H1 (cell line): Measurements from ENCODE around the gene PRSS38. TPM values are rescaled to one million over a fixed set of nuclear protein-coding genes. Genes with fewer than 3 reads are reported as not detected.

Experiments
- CHD1 ChIP-seq: IDR thresholded peaks from 2 replicates; pipeline ENCODE4 v1.6.1; 2012; ENCODE audit warnings: low read depth, low read length, improper control_type of control experiment
- TBP ChIP-seq: IDR thresholded peaks from 2 replicates; pipeline ENCODE4 v1.6.1; 2011; ENCODE audit warnings: low read depth, low read length, improper control_type of control experiment
- polyA plus RNA-seq, 7 experiments: library from polyadenylated mRNA; depleted of rRNA in 3 of 7; stranded (reverse) in 5 of 7; unstranded in 2 of 7; fragments of >200 nt in 5 of 7; fragments of 200-250 nt in 2 of 7; gene quantifications; 1 replicate in 5 of 7; 2 replicates in 1 of 7; 4 replicates in 1 of 7; pipeline versions ENCODE4 v1.2.1 to v1.2.3, GENCODE V29; 2011 to 2013; ENCODE audit warnings: missing spikeins in 2 of 7, mixed read lengths in 2 of 7
- total RNA-seq: library from RNA; stranded (reverse); fragmentation: NEBNext Ultra II Directional; extraction: Animal tissue kit (Norgen Biotek cat#: 25700); gene quantifications from 2 replicates; pipeline ENCODE4 v1.2.1, GENCODE V29; 2021
- TF ChIP-seq, protein P1 (sequence below): fragments of 300-600 bp; sonication (generic); IDR thresholded peaks from 2 replicates; pipeline ENCODE4 v1.7.1; 2012; ENCODE audit warnings: low read length, moderate library complexity, mild to moderate bottlenecking, inconsistent platforms; ENCODE audit not compliant: insufficient replicate concordance

Gene PRSS38
- total and polyA plus RNA-seq, 2 of the 8 experiments (the other 6 are each of a cell fraction or from before 2014, with no cell fraction given): not detected

DNA sequence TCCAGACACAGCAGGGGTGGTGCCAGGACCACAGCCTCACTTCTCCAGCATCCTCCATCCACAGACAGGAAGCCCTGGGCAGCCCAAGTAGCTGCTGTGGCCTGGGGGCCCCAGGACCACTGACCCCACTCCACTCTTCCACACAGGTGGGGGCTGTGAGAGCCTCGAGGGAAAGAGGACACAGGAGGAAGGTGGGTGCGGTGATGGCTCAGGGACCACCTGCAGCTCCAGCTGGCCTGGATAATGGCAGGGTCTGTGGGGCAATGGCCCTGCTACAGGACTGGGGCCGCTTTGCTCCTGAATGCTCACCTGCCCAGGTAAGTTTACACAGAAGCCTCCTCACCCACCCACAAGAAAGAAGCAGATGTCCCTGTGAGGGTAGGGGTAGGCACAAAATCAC is 18.3 kb upstream of the PRSS38 start (continued):
- TF ChIP-seq, protein P1, sequence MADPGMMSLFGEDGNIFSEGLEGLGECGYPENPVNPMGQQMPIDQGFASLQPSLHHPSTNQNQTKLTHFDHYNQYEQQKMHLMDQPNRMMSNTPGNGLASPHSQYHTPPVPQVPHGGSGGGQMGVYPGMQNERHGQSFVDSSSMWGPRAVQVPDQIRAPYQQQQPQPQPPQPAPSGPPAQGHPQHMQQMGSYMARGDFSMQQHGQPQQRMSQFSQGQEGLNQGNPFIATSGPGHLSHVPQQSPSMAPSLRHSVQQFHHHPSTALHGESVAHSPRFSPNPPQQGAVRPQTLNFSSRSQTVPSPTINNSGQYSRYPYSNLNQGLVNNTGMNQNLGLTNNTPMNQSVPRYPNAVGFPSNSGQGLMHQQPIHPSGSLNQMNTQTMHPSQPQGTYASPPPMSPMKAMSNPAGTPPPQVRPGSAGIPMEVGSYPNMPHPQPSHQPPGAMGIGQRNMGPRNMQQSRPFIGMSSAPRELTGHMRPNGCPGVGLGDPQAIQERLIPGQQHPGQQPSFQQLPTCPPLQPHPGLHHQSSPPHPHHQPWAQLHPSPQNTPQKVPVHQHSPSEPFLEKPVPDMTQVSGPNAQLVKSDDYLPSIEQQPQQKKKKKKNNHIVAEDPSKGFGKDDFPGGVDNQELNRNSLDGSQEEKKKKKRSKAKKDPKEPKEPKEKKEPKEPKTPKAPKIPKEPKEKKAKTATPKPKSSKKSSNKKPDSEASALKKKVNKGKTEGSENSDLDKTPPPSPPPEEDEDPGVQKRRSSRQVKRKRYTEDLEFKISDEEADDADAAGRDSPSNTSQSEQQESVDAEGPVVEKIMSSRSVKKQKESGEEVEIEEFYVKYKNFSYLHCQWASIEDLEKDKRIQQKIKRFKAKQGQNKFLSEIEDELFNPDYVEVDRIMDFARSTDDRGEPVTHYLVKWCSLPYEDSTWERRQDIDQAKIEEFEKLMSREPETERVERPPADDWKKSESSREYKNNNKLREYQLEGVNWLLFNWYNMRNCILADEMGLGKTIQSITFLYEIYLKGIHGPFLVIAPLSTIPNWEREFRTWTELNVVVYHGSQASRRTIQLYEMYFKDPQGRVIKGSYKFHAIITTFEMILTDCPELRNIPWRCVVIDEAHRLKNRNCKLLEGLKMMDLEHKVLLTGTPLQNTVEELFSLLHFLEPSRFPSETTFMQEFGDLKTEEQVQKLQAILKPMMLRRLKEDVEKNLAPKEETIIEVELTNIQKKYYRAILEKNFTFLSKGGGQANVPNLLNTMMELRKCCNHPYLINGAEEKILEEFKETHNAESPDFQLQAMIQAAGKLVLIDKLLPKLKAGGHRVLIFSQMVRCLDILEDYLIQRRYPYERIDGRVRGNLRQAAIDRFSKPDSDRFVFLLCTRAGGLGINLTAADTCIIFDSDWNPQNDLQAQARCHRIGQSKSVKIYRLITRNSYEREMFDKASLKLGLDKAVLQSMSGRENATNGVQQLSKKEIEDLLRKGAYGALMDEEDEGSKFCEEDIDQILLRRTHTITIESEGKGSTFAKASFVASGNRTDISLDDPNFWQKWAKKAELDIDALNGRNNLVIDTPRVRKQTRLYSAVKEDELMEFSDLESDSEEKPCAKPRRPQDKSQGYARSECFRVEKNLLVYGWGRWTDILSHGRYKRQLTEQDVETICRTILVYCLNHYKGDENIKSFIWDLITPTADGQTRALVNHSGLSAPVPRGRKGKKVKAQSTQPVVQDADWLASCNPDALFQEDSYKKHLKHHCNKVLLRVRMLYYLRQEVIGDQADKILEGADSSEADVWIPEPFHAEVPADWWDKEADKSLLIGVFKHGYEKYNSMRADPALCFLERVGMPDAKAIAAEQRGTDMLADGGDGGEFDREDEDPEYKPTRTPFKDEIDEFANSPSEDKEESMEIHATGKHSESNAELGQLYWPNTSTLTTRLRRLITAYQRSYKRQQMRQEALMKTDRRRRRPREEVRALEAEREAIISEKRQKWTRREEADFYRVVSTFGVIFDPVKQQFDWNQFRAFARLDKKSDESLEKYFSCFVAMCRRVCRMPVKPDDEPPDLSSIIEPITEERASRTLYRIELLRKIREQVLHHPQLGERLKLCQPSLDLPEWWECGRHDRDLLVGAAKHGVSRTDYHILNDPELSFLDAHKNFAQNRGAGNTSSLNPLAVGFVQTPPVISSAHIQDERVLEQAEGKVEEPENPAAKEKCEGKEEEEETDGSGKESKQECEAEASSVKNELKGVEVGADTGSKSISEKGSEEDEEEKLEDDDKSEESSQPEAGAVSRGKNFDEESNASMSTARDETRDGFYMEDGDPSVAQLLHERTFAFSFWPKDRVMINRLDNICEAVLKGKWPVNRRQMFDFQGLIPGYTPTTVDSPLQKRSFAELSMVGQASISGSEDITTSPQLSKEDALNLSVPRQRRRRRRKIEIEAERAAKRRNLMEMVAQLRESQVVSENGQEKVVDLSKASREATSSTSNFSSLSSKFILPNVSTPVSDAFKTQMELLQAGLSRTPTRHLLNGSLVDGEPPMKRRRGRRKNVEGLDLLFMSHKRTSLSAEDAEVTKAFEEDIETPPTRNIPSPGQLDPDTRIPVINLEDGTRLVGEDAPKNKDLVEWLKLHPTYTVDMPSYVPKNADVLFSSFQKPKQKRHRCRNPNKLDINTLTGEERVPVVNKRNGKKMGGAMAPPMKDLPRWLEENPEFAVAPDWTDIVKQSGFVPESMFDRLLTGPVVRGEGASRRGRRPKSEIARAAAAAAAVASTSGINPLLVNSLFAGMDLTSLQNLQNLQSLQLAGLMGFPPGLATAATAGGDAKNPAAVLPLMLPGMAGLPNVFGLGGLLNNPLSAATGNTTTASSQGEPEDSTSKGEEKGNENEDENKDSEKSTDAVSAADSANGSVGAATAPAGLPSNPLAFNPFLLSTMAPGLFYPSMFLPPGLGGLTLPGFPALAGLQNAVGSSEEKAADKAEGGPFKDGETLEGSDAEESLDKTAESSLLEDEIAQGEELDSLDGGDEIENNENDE: no peak
- TF ChIP-seq CHD1: no peak
- no peak for TF ChIP-seq TBP
- TF ChIP-seq, all 59 proteins: peak for 0
